HG02943 (cell line): ENCODE results near the gene GBP2.
A peak's percentile ranks its signal among the peaks of the same experiment; 100 is the strongest.

Experiments used
- ATAC-seq: cut with Tn5 transposase; IDR thresholded peaks from one replicate; pipeline ENCODE4 v1.9.1; 2021; ENCODE audit warnings: mild to moderate bottlenecking, low read depth, moderate library complexity; ENCODE audit not compliant: unreplicated experiment

GBP2 gene

GRCh38 chr1:89065079-89065868 lies 60.6 kb downstream of the GBP2 start, which contains the start of gene GBP1:
Gene GBP1 (minus strand): TSS chr1:89065208. CDS start chr1:89063234, 1,974 bp downstream.
- ATAC-seq = peak; percentile 53

DNA sequence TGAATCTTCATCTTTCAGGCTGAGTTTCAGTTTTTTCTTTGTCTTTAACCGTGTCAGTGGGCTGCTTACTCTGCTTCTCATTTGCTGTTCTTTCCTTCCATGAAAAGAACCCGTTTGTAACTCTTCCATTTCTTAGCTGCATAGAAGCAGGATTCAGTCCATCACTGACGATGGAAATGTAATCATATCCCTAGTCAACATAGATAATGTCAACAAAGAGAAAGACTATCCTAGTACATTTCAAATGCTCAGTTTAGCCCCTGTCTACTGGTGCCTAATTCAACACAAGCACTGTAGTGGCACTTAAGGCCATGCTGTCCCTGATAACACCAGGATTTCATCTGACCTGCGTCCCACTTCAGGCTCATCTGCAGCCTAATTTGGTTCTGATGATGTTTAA lies 61.3 kb downstream of the GBP2 start:
- peak; percentile 51 for ATAC-seq

GRCh38 chr1:89063094-89063493 lies 62.8 kb downstream of the GBP2 start:
- no peak for ATAC-seq

GRCh38 chr1:89060091-89060490 lies 65.8 kb downstream of the GBP2 start:
- ATAC-seq = no peak
